B cell (primary cell): ENCODE data around the gene LONP2. TPM values are rescaled to one million over a fixed set of nuclear protein-coding genes. Genes with fewer than 3 reads are reported as not detected.

Experiments used
- ATAC-seq: fragments of 200-7000 bp; cut with Tn5 transposase; one replicate; pipeline ENCODE4 v1.10.0; 2021; ENCODE audit warnings: low read depth, mild to moderate bottlenecking, moderate number of reproducible peaks, moderate library complexity
- CTCF ChIA-PET: fragments of 350-600 bp; sonication (Branson Sonifier 250); formaldehyde crosslinking; loops from one replicate; lab custom pipeline; 2021; ENCODE audit warnings: antibody characterized with exemption, inconsistent platforms; lab: Charles Lee
- POLR2A ChIA-PET: fragments of 350-600 bp; sonication (Branson Sonifier 250); formaldehyde crosslinking; loops from one replicate; lab custom pipeline; 2021; ENCODE audit warnings: antibody characterized with exemption; lab: Charles Lee
- DNase-seq: peaks from one replicate; pipeline ENCODE4 v3.0.0; 2013
- H2AFZ ChIP-seq: 2 replicates; pipeline ENCODE4 v1.6.1; 2012; ENCODE audit warnings: mild to moderate bottlenecking, low read depth, low read length; ENCODE audit not compliant: insufficient read depth, poor library complexity, severe bottlenecking
- H3K27ac ChIP-seq, 2 donors: 1 replicate in 1 of 2; 2 replicates in 1 of 2; pipeline ENCODE4 v1.5.1; 2012 to 2013; ENCODE audit warnings: low read length in 2 of 2, mild to moderate bottlenecking in 2 of 2, moderate library complexity in 1 of 2
- H3K27me3 ChIP-seq, 4 experiments: fragments of 200-600 bp in 1 of 4; sonication (generic) in 1 of 4; replicated peaks in 1 of 4; 1 replicate in 2 of 4; 2 replicates in 2 of 4; pipeline versions ENCODE4 v1.6.1 to v1.7.0; 2013 to 2016; ENCODE audit warnings: low read length in 3 of 4, mild to moderate bottlenecking in 2 of 4, mixed read lengths in 1 of 4, moderate library complexity in 1 of 4; ENCODE audit not compliant: insufficient read depth in 4 of 4, control insufficient read depth in 3 of 4; ENCODE audit errors: control extremely low read depth in 1 of 4
- H3K36me3 ChIP-seq, 2 experiments: replicated peaks in 1 of 2; 1 replicate in 1 of 2; 2 replicates in 1 of 2; pipeline versions ENCODE4 v1.6.1 to v1.7.1; 2013; ENCODE audit warnings: low read length in 1 of 2; ENCODE audit not compliant: insufficient read depth in 2 of 2, control insufficient read depth in 1 of 2; ENCODE audit errors: control extremely low read depth in 1 of 2, extremely low read depth in 1 of 2
- H3K4me1 ChIP-seq, 2 donors: fragments of 200-600 bp in 1 of 2; sonication (generic) in 1 of 2; 1 replicate in 1 of 2; 2 replicates in 1 of 2; pipeline versions ENCODE4 v1.5.1 to v1.6.1; 2013 to 2017; ENCODE audit warnings: low read length in 2 of 2; ENCODE audit not compliant: control insufficient read depth in 2 of 2, insufficient read depth in 2 of 2
- H3K4me2 ChIP-seq: replicated peaks from 2 replicates; pipeline ENCODE3; 2012; ENCODE audit warnings: mild to moderate bottlenecking, low read depth, low read length; ENCODE audit not compliant: poor library complexity, severe bottlenecking
- H3K4me3 ChIP-seq, 5 experiments: fragments of 200-600 bp in 1 of 5; sonication (generic) in 1 of 5; 1 replicate in 3 of 5; 2 replicates in 2 of 5; pipeline versions ENCODE4 v1.5.1 to v1.7.0; 2011 to 2016; ENCODE audit warnings: low read length in 4 of 5, mild to moderate bottlenecking in 4 of 5, low read depth in 2 of 5, control low read depth in 1 of 5, moderate library complexity in 1 of 5; ENCODE audit not compliant: insufficient read depth in 1 of 5; ENCODE audit errors: control extremely low read depth in 1 of 5, extremely low read depth in 1 of 5
- H3K79me2 ChIP-seq: fragments of 200-600 bp; sonication (generic); one replicate; pipeline ENCODE4 v1.6.0; 2016; ENCODE audit warnings: low read length; ENCODE audit not compliant: control insufficient read depth, insufficient read depth
- H3K9ac ChIP-seq: fragments of 200-600 bp; sonication (generic); 2 replicates; pipeline ENCODE4 v1.6.1; 2017; ENCODE audit warnings: mild to moderate bottlenecking, low read length, moderate library complexity
- H3K9me3 ChIP-seq, 3 donors: one replicate each; pipeline versions ENCODE4 v1.6.1 to v1.7.1; 2013; ENCODE audit warnings: low read length in 2 of 3; ENCODE audit not compliant: control insufficient read depth in 2 of 3, insufficient read depth in 1 of 3; ENCODE audit errors: control extremely low read depth in 1 of 3
- H4K20me1 ChIP-seq: 2 replicates; pipeline ENCODE4 v1.6.0; 2012; ENCODE audit warnings: mild to moderate bottlenecking, low read length; ENCODE audit not compliant: insufficient read depth, control insufficient read depth, poor library complexity, severe bottlenecking
- H3K27ac Mint-ChIP-seq: one replicate; pipeline ENCODE4 v1.8.0; 2021; ENCODE audit warnings: mixed read lengths
- H3K27me3 Mint-ChIP-seq: one replicate; pipeline ENCODE4 v1.8.0; 2021; ENCODE audit warnings: mixed read lengths
- H3K4me1 Mint-ChIP-seq: one replicate; pipeline ENCODE4 v1.8.0; 2021; ENCODE audit warnings: mixed read lengths
- H3K4me3 Mint-ChIP-seq: one replicate; pipeline ENCODE4 v1.8.0; 2021; ENCODE audit warnings: mixed read lengths
- H3K9me3 Mint-ChIP-seq: one replicate; pipeline ENCODE4 v1.8.0; 2022; ENCODE audit warnings: mixed read lengths; ENCODE audit not compliant: insufficient read depth
- EZH2 ChIP-seq: IDR thresholded peaks from 2 replicates; pipeline ENCODE4 v1.6.1; 2012; ENCODE audit warnings: borderline replicate concordance, low read depth, mild to moderate bottlenecking, moderate library complexity, low read length; ENCODE audit not compliant: insufficient read depth, poor library complexity, severe bottlenecking
- WGBS: methylation state at CpG from one replicate; pipeline ENCODE4 v1.1.5; 2013; ENCODE audit warnings: missing lambda C conversion rate; ENCODE audit not compliant: insufficient coverage; 5-methylcytosine and 5-hydroxymethylcytosine counted together
- intact Hi-C: fragments of 100-400 bp; cut with micrococcal nuclease; formaldehyde crosslinking; loops from one replicate; pipeline ENCODE4 v1.10.0; 2022
- polyA plus RNA-seq: library from polyadenylated mRNA; depleted of rRNA; stranded (reverse); fragments of >200 nt; gene quantifications from 2 replicates; pipeline ENCODE4 v1.2.3, GENCODE V29; 2012
- total RNA-seq, 2 donors: library from RNA; stranded (reverse); fragments of 120-200 nt in 1 of 2; gene quantifications; 1 replicate in 1 of 2; 2 replicates in 1 of 2; pipeline versions ENCODE4 v1.2.3 to v1.2.4, GENCODE V29; 2013 to 2022
- TF ChIP-seq, protein P1 (sequence below): fragments of 200-600 bp; IDR thresholded peaks from one replicate; pipeline ENCODE4 v1.8.0; 2022; ENCODE audit warnings: antibody characterized with exemption, mild to moderate bottlenecking

LONP2 gene
- total and polyA plus RNA-seq, 2 donors (not counting 1 experiment from before 2014, with no cell fraction given), result 39.3 to 84.2 TPM

- Mint-ChIP-seq H3K27me3 (no peaks in the 10 kb centered on the region), H3K4me3 (no peak overlapping the region), H3K9me3 (no peaks in the 10 kb centered on the region), H3K27ac (no peak overlapping the region), H3K4me1 (peaks cover 2% of the 10 kb centered on the region)
- TF ChIP-seq, protein P1, sequence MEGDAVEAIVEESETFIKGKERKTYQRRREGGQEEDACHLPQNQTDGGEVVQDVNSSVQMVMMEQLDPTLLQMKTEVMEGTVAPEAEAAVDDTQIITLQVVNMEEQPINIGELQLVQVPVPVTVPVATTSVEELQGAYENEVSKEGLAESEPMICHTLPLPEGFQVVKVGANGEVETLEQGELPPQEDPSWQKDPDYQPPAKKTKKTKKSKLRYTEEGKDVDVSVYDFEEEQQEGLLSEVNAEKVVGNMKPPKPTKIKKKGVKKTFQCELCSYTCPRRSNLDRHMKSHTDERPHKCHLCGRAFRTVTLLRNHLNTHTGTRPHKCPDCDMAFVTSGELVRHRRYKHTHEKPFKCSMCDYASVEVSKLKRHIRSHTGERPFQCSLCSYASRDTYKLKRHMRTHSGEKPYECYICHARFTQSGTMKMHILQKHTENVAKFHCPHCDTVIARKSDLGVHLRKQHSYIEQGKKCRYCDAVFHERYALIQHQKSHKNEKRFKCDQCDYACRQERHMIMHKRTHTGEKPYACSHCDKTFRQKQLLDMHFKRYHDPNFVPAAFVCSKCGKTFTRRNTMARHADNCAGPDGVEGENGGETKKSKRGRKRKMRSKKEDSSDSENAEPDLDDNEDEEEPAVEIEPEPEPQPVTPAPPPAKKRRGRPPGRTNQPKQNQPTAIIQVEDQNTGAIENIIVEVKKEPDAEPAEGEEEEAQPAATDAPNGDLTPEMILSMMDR, result no peak
- no peak for TF ChIP-seq EZH2
- no peak overlapping the region for H3K27ac ChIP-seq
- no peak overlapping the region for H2AFZ ChIP-seq
- no peaks in the 10 kb centered on the region for H3K79me2 ChIP-seq
- ChIA-PET POLR2A (no interaction called here), CTCF (interaction anchor here (0.6 kb wide), 1 partner anchor 1660 kb away, joined by 3 read pairs; no protein-coding TSS in a partner anchor)
- no peak overlapping the region for H3K4me3 ChIP-seq
- H3K27me3 ChIP-seq, result no peaks in the 10 kb centered on the region
- H3K9ac ChIP-seq, result no peak overlapping the region
- DNase-seq, result no peak
- no peaks in the 10 kb centered on the region for H3K4me1 ChIP-seq
- no peak for ATAC-seq
- peaks cover 1 to 49% of the 10 kb centered on the region in 2 experiments for H3K36me3 ChIP-seq
- no peaks in the 10 kb centered on the region for H3K9me3 ChIP-seq
- H4K20me1 ChIP-seq, result no peaks in the 10 kb centered on the region
- H3K4me2 ChIP-seq, result no peak overlapping the region
- intact Hi-C loops, result no loop called here
Observed at GRCh38 chr16:48269011-48269410, 24.9 kb downstream of the LONP2 start.

- Histone ChIP-seq H3K9me3 (no peaks in the 10 kb centered on the region), H3K4me1 (no peaks in the 10 kb centered on the region), H3K36me3 (peaks cover 5 to 51% of the 10 kb centered on the region in 2 experiments), H3K4me3 (no peak overlapping the region), H3K4me2 (no peak overlapping the region), H3K9ac (no peak overlapping the region), H2AFZ (no peak overlapping the region), H3K79me2 (no peaks in the 10 kb centered on the region), H4K20me1 (no peaks in the 10 kb centered on the region), H3K27ac (no peak overlapping the region), H3K27me3 (no peaks in the 10 kb centered on the region)
- TF ChIP-seq, protein P1, result no peak
- no peak for TF ChIP-seq EZH2
- Mint-ChIP-seq H3K9me3 (no peaks in the 10 kb centered on the region), H3K4me1 (peaks cover 2% of the 10 kb centered on the region), H3K27me3 (no peaks in the 10 kb centered on the region), H3K27ac (no peak overlapping the region), H3K4me3 (no peak overlapping the region)
- ChIA-PET CTCF (no interaction called here), POLR2A (no interaction called here)
- DNase-seq (no peak), ATAC-seq (no peak)
- intact Hi-C loops, result no loop called here
- WGBS, result 100% methylated on average over 2 of the region's 5 CpGs
Observed at GRCh38 chr16:48271728-48272127, 27.6 kb downstream of the LONP2 start.
